ENCODE measurements around the gene KLK10.

DNA sequence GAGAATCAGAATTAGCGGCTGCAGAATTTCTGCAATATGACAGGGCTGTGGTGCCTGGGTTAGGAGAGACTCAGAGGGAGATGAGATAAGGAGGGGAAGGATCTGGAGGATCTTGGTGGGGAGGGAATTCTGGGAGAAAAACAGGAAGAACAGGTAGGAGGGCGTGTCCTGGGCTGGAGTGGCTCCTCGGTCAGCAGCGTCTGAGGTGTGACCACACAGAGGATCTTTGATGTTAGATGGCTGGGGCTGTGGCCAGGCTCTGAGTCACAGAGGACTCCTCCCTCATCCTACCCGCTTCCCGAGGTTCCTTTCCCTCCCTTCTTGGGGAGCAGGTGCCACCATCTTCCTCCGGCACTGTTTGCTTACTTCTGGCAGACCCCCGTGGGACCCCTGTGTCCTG, 43.7 kb downstream of the KLK10 start:
- TF ChIP-seq, protein P1, sequence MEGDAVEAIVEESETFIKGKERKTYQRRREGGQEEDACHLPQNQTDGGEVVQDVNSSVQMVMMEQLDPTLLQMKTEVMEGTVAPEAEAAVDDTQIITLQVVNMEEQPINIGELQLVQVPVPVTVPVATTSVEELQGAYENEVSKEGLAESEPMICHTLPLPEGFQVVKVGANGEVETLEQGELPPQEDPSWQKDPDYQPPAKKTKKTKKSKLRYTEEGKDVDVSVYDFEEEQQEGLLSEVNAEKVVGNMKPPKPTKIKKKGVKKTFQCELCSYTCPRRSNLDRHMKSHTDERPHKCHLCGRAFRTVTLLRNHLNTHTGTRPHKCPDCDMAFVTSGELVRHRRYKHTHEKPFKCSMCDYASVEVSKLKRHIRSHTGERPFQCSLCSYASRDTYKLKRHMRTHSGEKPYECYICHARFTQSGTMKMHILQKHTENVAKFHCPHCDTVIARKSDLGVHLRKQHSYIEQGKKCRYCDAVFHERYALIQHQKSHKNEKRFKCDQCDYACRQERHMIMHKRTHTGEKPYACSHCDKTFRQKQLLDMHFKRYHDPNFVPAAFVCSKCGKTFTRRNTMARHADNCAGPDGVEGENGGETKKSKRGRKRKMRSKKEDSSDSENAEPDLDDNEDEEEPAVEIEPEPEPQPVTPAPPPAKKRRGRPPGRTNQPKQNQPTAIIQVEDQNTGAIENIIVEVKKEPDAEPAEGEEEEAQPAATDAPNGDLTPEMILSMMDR (IDR thresholded peaks at IDR 0.05) = no peak
- no peak for TF ChIP-seq POLR2A (IDR thresholded peaks at IDR 0.05)
- no peak for TF ChIP-seq POLR2AphosphoS5 (IDR thresholded peaks at IDR 0.05)
- no peak for TF ChIP-seq EP300 (IDR thresholded peaks at IDR 0.05)
